ENCODE measurements around the gene VASH2.
"Not testable (repeated sequence)": the region's sequence is repeated elsewhere in the genome, so short reads cannot be mapped to it uniquely, and the experiment has no call there.

VASH2 gene

GRCh38 chr1:212950243-212951125 is at the start of gene VASH2:
Gene VASH2 (plus strand): TSS chr1:212950541. CDS start chr1:212951543, 1,002 bp downstream.
- H3K4me3 ChIP-seq (ENCODE audit: low read length): peak within 1 kb of the TSS; percentile 78

GRCh38 chr1:212901290-212901689 is 49.1 kb upstream of the VASH2 start:
- no peak overlapping the region for H3K4me3 ChIP-seq (ENCODE audit: low read length)
- no peak for TF ChIP-seq ZNF274 (IDR thresholded peaks at IDR 0.05; ENCODE audit: low read depth, low read length)

More at GRCh38 chr1:212950243-212951125, at the start of gene VASH2:
- TF ChIP-seq ZNF274 (IDR thresholded peaks at IDR 0.05; ENCODE audit: low read depth, low read length): no peak

DNA sequence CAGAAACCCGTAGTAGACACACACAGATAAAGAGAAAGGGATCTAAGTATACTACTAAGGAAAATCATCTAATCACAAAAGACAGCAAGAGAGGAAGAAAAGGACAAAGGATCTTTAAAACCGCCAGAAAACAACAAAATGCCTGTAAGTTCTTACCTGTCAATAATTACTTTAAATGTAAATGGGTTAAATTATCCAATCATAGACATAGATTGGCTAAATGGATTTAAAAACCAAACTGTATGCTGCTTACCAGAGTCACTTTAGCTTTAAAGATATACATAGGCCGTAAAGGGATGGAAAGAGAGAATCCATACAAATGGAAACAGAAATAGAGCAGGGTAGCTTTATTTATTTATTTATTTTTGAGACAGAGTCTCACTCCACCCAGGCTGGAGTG is 48.3 kb upstream of the VASH2 start:
- H3K4me3 ChIP-seq (ENCODE audit: low read length): no peak overlapping the region
- no peak for TF ChIP-seq ZNF274 (IDR thresholded peaks at IDR 0.05; ENCODE audit: low read depth, low read length)

DNA sequence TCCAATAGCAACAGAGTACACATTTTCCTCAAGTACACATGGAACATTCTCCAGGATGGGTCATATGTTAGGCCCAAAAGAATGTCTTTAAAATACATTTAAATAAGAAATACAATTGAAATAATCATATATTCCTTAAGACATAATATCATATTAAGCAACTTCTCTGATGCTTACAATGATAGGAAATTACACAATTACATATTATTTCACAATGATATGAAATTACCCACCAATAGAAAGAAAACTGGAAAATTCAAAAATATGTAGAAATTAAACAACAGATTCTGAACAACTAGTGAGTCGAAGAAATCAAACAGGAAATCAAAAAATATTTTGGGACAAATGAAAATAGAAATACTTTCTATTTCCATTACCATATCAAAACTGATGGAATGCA is 46.7 kb upstream of the VASH2 start:
- no peak overlapping the region for H3K4me3 ChIP-seq (ENCODE audit: low read length)
- no peak for TF ChIP-seq ZNF274 (IDR thresholded peaks at IDR 0.05; ENCODE audit: low read depth, low read length)

DNA sequence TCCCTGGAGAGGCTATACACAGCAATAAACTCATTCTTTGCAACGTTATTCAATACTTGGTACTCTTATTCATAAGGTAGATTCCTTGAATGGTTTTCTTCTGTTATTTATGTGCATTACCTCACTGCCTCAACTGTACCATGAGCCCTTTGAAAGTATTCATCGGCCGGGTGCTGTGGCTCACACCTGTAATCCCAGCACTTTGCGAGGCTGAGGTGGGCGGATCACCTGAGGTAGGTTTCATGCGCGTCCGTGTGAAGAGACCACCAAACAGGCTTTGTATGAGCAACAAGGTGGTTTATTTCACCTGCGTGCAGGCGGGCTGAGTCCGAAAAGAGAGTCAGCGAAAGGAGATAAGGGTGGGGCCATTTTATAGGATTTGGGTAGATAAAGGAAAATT is 42.3 kb upstream of the VASH2 start:
- not testable (repeated sequence) for H3K4me3 ChIP-seq (ENCODE audit: low read length)

DNA sequence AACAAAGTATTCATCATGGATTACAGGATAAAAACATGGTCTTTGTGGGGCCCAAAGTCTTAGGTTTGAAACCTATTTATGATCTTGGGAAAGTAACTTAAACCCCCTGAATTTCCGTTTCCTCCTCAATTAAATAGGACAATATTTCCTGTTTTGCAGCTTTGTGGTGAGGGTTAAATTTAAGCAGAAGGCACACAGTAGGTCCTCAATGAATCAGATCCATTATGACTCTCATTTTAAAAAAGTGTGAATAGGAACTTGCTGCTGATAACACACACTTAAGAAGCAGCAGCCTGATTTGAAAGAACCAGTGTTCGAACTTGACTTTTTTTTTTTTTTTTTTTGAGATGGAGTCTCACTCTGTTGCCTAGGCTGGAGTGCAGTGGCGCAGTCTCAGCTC is 41.4 kb upstream of the VASH2 start:
- TF ChIP-seq ZNF274 (IDR thresholded peaks at IDR 0.05; ENCODE audit: low read depth, low read length): no peak
- no peak overlapping the region for H3K4me3 ChIP-seq (ENCODE audit: low read length)

- H3K4me3 ChIP-seq (ENCODE audit: low read length): no peak overlapping the region
- no peak for TF ChIP-seq ZNF274 (IDR thresholded peaks at IDR 0.05; ENCODE audit: low read depth, low read length)
Measured at GRCh38 chr1:212909652-212910063, 40.7 kb upstream of the VASH2 start.

- H3K4me3 ChIP-seq (ENCODE audit: low read length): not testable (repeated sequence)
Measured at GRCh38 chr1:212910213-212910612, 40.1 kb upstream of the VASH2 start.

DNA sequence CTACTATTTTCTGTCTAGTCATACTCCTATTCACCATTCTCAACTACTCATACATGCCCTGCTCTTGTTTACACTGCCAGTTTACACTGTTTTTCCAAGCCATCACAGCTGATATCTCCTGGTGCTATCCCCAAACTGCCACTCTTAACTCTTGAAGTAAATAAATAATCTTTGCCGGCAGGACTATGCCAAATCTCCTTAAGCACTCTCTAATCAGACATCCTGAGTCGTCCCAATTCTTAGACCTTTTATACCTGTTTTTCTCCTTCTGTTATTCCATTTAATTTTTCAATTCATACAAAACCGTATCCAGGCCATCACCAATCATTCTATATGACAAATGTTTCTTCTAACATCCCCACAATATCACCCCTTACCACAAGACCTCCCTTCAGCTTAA is 36.7 kb upstream of the VASH2 start:
- not testable (repeated sequence) for H3K4me3 ChIP-seq (ENCODE audit: low read length)

- not testable (repeated sequence) for H3K4me3 ChIP-seq (ENCODE audit: low read length)
Measured at GRCh38 chr1:212914110-212914509, 36.2 kb upstream of the VASH2 start.

DNA sequence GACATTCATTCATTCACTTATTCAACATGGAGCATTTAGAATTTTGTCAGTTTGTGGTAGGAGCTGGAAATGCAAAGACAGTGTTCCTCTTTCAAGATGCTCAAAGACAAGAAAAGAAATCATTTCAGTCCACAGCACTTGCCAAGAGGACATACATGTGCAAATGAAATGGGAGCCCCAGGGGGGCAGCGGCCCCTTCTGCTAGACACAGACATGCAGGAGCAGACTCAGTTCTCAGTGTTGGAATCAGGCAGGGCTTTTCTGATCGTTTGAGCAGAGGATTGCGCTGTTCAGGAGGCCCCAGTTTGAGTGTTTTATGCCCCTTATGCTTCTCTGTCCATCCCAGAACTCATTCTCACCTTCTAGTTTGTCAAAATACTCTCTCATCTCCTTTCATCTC is 35.6 kb upstream of the VASH2 start:
- no peak overlapping the region for H3K4me3 ChIP-seq (ENCODE audit: low read length)
- TF ChIP-seq ZNF274 (IDR thresholded peaks at IDR 0.05; ENCODE audit: low read depth, low read length): no peak

DNA sequence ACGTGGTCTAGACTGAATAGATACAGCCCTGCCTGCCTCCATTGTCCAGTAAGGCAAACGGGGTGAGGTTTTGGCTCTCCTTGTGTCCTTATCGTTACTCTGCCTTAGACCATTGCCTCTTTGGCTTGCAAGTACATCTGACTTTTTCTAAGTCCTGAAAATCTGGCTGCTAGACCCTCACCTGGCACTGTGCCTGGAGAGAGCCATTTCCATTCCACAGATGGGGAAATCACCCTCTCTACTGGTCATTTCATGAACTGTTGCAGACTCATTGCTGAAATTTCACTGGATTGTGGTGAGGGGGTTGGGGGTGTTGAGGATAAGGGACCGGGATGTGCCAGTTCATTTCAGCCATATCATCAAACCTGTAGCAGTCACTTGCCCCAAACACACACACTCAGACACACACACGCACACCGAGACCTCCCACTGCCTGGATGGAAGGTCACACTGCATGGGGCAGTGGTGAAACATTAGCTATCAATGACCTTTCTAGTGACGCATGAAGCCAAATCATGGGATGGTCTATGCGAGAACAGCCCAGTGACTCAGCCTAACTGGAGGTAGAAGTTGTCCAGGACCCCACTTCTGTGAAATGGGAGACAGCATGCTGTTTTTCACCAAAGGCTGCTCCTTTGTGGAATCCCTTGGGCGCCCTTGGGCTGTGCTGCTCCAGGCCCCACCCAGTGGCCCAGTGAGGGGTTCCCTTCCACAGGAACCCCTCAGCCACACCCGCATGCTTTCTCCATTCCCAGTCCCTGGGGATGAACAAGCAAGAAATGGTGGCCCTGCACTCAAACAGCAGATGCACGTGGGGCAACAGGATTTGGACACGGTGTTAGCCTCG is 34.9 kb upstream of the VASH2 start:
- H3K4me3 ChIP-seq (ENCODE audit: low read length): no peak overlapping the region
- no peak for TF ChIP-seq ZNF274 (IDR thresholded peaks at IDR 0.05; ENCODE audit: low read depth, low read length)

DNA sequence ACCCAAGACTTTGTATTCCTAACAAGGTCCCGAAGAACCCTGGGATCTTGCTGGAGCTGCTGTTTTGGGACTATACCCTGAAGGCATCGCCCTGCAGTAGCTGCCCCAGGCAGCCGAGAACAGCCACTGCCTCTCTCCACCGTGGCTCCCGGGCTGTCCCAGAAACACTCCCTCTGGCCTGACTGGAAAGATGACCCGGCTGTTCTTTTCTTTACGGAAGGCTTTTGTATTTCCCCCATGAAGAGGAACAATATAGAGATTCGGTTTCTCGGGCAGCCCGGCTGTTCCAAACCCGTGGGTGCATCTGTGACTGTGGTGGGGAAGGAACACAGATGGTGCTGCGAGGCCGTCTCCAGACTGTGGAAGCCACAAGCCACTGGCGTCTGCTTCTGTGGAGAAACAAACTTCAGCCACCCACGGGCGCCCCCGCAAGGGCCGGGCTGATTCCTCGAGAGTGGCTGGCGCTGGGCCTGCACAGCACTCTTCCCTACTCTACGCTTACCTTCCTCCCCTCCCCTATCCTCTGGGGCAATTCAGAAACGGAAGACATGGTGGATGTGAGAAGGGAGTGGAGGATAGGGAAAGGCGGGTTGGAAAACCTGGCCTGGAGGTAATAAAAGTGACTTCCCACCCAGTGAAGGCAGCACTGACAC is 33.7 kb upstream of the VASH2 start:
- no peak overlapping the region for H3K4me3 ChIP-seq (ENCODE audit: low read length)
- no peak for TF ChIP-seq ZNF274 (IDR thresholded peaks at IDR 0.05; ENCODE audit: low read depth, low read length)

DNA sequence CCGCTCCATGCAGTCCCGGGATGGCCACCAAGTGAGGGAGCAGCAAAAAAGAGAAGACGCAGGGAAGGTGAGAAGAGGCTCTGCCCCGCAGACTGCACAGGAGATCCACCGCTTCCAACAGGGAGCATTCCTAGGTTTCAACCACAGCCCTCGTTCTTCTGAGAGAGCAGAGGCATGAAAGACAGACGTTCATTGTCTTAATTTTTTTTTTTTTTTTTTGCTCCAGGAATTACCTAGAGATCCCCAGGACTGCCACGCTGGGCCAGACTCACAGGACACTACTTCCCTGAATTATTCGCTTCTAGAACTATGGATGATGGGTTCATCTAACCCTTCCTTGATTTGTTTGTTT is 33.2 kb upstream of the VASH2 start:
- no peak overlapping the region for H3K4me3 ChIP-seq (ENCODE audit: low read length)
- no peak for TF ChIP-seq ZNF274 (IDR thresholded peaks at IDR 0.05; ENCODE audit: low read depth, low read length)

- TF ChIP-seq ZNF274 (IDR thresholded peaks at IDR 0.05; ENCODE audit: low read depth, low read length): no peak
- H3K4me3 ChIP-seq (ENCODE audit: low read length): no peak overlapping the region
Measured at GRCh38 chr1:212917858-212918257, 32.5 kb upstream of the VASH2 start.

All from GM08714 (cell line).